ENCODE data around the gene MTCH2.

DNA sequence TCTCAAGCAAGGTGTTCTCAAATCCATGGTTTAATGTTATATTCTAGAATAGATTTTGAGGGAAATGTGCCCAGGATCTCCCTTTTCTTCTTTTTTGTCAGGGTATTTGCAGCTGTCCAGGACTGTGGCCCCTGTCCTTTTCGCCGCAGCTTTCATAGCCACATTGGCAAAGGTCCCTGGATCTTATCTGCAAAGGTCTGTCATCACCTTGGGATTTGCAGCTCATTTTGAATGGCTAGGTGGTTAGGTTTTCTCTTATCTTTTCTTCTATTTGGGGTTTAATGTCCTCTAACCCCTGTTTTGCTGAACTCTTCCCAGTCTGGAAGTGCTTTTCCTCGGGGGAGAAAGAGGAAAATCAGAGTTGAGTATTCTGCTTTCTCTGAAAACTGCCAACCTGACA lies 36.4 kb downstream of the MTCH2 start:
- TF ChIP-seq CTCF (IDR thresholded peaks at IDR 0.05) = no peak
- TF ChIP-seq POLR2A (IDR thresholded peaks at IDR 0.05) = no peak
